ENCODE data around the gene STARD8. TPM values are rescaled to one million over a fixed set of nuclear protein-coding genes. Genes with fewer than 3 reads are reported as not detected.

The STARD8 gene
- total and polyA plus RNA-seq, 4 donors = 1.9 to 17.9 (median 7.5) TPM

GRCh38 chrX:68669094-68669860 lies 21.8 kb downstream of the STARD8 start:
- no peaks in the 10 kb centered on the region for H3K27me3 ChIP-seq (ENCODE audit: control insufficient read depth in 1 of 2, insufficient read depth in 2 of 2, low read length in 1 of 2)
- H3K36me3 ChIP-seq (ENCODE audit: control insufficient read depth in 1 of 2, insufficient read depth in 2 of 2, low read length in 1 of 2) = no peaks in the 10 kb centered on the region
- no peak for DNase-seq
- 69 to 81% methylated on average over 10 of the region's 10 CpGs for WGBS, 2 donors
- H3K4me1 ChIP-seq (ENCODE audit: control insufficient read depth in 1 of 2, insufficient read depth in 2 of 2, low read length in 2 of 2) = no peaks in the 10 kb centered on the region
- H3K27ac ChIP-seq (ENCODE audit: low read depth in 1 of 2, low read length in 2 of 2) = no peak overlapping the region
- intact Hi-C loops (cut with DNase I) = no loop called here
- H3K4me3 ChIP-seq (ENCODE audit: low read length in 2 of 2) = no peak overlapping the region
- ATAC-seq (ENCODE audit: low FRiP score) = no peak
- no peaks in the 10 kb centered on the region for H3K9me3 ChIP-seq (ENCODE audit: control insufficient read depth, low read length)

DNA sequence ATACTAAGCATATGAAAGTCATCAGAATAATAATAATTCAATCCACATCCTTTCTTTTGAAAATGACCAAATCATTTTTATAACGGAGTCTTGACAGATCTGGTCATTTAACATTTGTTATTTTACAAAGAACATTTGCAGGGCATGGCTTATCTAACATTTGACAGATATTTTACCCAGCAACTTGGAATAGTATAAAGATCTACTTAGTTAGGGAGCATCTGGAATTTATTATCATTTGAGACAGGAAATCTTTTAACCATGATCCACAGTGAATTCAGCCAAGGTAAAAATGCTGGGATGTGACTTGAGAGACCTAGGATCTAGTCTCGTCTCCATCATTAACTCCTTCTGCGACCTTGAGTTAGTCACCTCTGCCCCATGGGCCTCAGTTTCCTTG lies 22.4 kb downstream of the STARD8 start:
- ATAC-seq (ENCODE audit: low FRiP score) (no peak), DNase-seq (no peak)
- intact Hi-C loops (cut with DNase I) = no loop called here
- H3K4me1 ChIP-seq (ENCODE audit: control insufficient read depth in 1 of 2, insufficient read depth in 2 of 2, low read length in 2 of 2) = no peaks in the 10 kb centered on the region
- H3K4me3 ChIP-seq (ENCODE audit: low read length in 2 of 2) = no peak overlapping the region
- no peak overlapping the region for H3K27ac ChIP-seq (ENCODE audit: low read depth in 1 of 2, low read length in 2 of 2)
- H3K36me3 ChIP-seq (ENCODE audit: control insufficient read depth in 1 of 2, insufficient read depth in 2 of 2, low read length in 1 of 2) = no peaks in the 10 kb centered on the region
- no peaks in the 10 kb centered on the region for H3K9me3 ChIP-seq (ENCODE audit: control insufficient read depth, low read length)
- no peaks in the 10 kb centered on the region for H3K27me3 ChIP-seq (ENCODE audit: control insufficient read depth in 1 of 2, insufficient read depth in 2 of 2, low read length in 1 of 2)
- WGBS, 2 donors = 62 to 77% methylated on average over 3 of the region's 3 CpGs

DNA sequence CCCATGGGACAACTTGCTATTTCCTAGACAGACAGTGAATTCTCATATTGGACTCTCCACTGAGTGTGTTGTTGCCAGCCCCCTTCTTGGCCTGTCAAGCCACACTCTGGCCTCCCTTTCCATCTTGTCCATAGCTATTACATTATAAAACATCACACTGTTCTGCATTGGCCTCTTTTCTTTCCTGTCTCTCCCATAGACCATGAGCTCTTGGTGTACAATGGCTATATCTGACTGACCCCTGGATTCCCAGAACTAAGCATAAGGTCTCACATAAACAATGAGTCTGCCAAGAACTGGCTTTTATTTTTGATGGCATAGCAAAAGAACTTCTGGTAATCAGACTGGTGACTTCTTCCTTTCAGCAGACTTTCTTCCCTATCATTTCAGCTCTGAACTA lies 23.8 kb downstream of the STARD8 start:
- Histone ChIP-seq H3K27me3 (ENCODE audit: control insufficient read depth in 1 of 2, insufficient read depth in 2 of 2, low read length in 1 of 2) (no peaks in the 10 kb centered on the region), H3K27ac (ENCODE audit: low read depth in 1 of 2, low read length in 2 of 2) (no peak overlapping the region), H3K4me3 (ENCODE audit: low read length in 2 of 2) (no peak overlapping the region), H3K4me1 (ENCODE audit: control insufficient read depth in 1 of 2, insufficient read depth in 2 of 2, low read length in 2 of 2) (no peaks in the 10 kb centered on the region), H3K36me3 (ENCODE audit: control insufficient read depth in 1 of 2, insufficient read depth in 2 of 2, low read length in 1 of 2) (no peaks in the 10 kb centered on the region), H3K9me3 (ENCODE audit: control insufficient read depth, low read length) (no peaks in the 10 kb centered on the region)
- intact Hi-C loops (cut with DNase I) = no loop called here
- no peak for ATAC-seq (ENCODE audit: low FRiP score)
- no peak for DNase-seq

GRCh38 chrX:68672581-68673318 lies 25.3 kb downstream of the STARD8 start:
- no peak overlapping the region for H3K27ac ChIP-seq (ENCODE audit: low read depth in 1 of 2, low read length in 2 of 2)
- DNase-seq = no peak
- no peaks in the 10 kb centered on the region for H3K27me3 ChIP-seq (ENCODE audit: control insufficient read depth in 1 of 2, insufficient read depth in 2 of 2, low read length in 1 of 2)
- H3K9me3 ChIP-seq (ENCODE audit: control insufficient read depth, low read length) = no peaks in the 10 kb centered on the region
- no peak overlapping the region for H3K4me3 ChIP-seq (ENCODE audit: low read length in 2 of 2)
- intact Hi-C loops (cut with DNase I) = no loop called here
- peak; percentile 48 for ATAC-seq (ENCODE audit: low FRiP score)
- H3K36me3 ChIP-seq (ENCODE audit: control insufficient read depth in 1 of 2, insufficient read depth in 2 of 2, low read length in 1 of 2) = no peaks in the 10 kb centered on the region
- no peaks in the 10 kb centered on the region for H3K4me1 ChIP-seq (ENCODE audit: control insufficient read depth in 1 of 2, insufficient read depth in 2 of 2, low read length in 2 of 2)
- 75 to 76% methylated on average over 3 of the region's 3 CpGs for WGBS, 2 donors

DNA sequence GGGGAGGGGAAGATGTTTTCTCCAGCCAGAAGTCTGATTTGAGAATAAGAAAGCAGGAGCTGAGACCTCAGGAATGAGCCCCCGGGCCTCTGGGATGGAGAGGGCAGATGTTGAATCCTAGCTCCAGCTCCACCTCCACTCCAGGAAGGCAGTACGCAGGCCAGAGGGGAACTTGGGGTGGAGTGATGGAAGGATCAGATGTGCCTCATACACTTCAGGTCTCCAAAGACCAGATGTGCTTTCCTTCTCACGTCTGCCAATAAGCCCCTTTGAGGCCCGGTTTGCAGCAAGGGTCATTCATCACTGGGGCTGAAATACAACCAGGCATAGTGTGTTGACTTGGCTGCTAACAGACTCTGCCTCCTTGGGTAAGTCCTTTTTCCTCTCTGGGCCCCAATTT lies 28.1 kb downstream of the STARD8 start:
- Histone ChIP-seq H3K27ac (ENCODE audit: low read depth in 1 of 2, low read length in 2 of 2) (no peak overlapping the region), H3K4me3 (ENCODE audit: low read length in 2 of 2) (no peak overlapping the region), H3K4me1 (ENCODE audit: control insufficient read depth in 1 of 2, insufficient read depth in 2 of 2, low read length in 2 of 2) (no peaks in the 10 kb centered on the region), H3K27me3 (ENCODE audit: control insufficient read depth in 1 of 2, insufficient read depth in 2 of 2, low read length in 1 of 2) (no peaks in the 10 kb centered on the region), H3K36me3 (ENCODE audit: control insufficient read depth in 1 of 2, insufficient read depth in 2 of 2, low read length in 1 of 2) (no peaks in the 10 kb centered on the region), H3K9me3 (ENCODE audit: control insufficient read depth, low read length) (no peaks in the 10 kb centered on the region)
- ATAC-seq (ENCODE audit: low FRiP score) = no peak
- no peak for DNase-seq
- 80 to 90% methylated on average over 4 of the region's 4 CpGs for WGBS, 2 donors
- intact Hi-C loops (cut with DNase I) = no loop called here

- Histone ChIP-seq H3K9me3 (ENCODE audit: control insufficient read depth, low read length) (no peaks in the 10 kb centered on the region), H3K36me3 (ENCODE audit: control insufficient read depth in 1 of 2, insufficient read depth in 2 of 2, low read length in 1 of 2) (no peaks in the 10 kb centered on the region), H3K27ac (ENCODE audit: low read depth in 1 of 2, low read length in 2 of 2) (no peak overlapping the region), H3K4me3 (ENCODE audit: low read length in 2 of 2) (no peak overlapping the region), H3K4me1 (ENCODE audit: control insufficient read depth in 1 of 2, insufficient read depth in 2 of 2, low read length in 2 of 2) (no peaks in the 10 kb centered on the region), H3K27me3 (ENCODE audit: control insufficient read depth in 1 of 2, insufficient read depth in 2 of 2, low read length in 1 of 2) (no peaks in the 10 kb centered on the region)
- WGBS, 2 donors = 75 to 94% methylated on average over 3 of the region's 3 CpGs
- no peak for DNase-seq
- intact Hi-C loops (cut with DNase I) = no loop called here
- no peak for ATAC-seq (ENCODE audit: low FRiP score)
Observed at GRCh38 chrX:68676335-68676734, 28.9 kb downstream of the STARD8 start.

DNA sequence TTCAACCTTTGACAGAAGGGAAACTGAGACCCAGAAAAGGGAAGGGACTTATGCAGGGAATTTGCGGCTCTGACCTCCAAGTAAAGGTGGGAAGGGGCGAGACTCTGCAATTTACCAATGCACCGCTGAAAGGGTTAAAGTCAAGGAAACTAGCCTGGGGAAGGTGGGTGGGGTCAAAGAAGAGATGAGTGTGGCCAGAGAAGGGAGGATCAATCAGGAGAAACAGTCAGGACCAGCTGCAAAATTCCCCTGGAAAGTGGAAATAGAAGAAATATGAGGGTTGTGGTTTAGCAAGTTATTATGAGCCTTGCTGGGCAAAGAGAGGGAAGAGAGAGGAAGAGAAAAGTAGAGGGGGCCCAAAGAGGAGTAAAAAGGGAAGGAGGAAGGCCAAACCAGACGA lies 30.5 kb downstream of the STARD8 start:
- Histone ChIP-seq H3K36me3 (ENCODE audit: control insufficient read depth in 1 of 2, insufficient read depth in 2 of 2, low read length in 1 of 2) (no peaks in the 10 kb centered on the region), H3K4me1 (ENCODE audit: control insufficient read depth in 1 of 2, insufficient read depth in 2 of 2, low read length in 2 of 2) (no peaks in the 10 kb centered on the region), H3K27me3 (ENCODE audit: control insufficient read depth in 1 of 2, insufficient read depth in 2 of 2, low read length in 1 of 2) (no peaks in the 10 kb centered on the region), H3K9me3 (ENCODE audit: control insufficient read depth, low read length) (no peaks in the 10 kb centered on the region), H3K27ac (ENCODE audit: low read depth in 1 of 2, low read length in 2 of 2) (no peak overlapping the region), H3K4me3 (ENCODE audit: low read length in 2 of 2) (no peak overlapping the region)
- DNase-seq = no peak
- 63 to 77% methylated on average over 4 of the region's 4 CpGs for WGBS, 2 donors
- intact Hi-C loops (cut with DNase I) = no loop called here
- no peak for ATAC-seq (ENCODE audit: low FRiP score)

- no peak overlapping the region for H3K27ac ChIP-seq (ENCODE audit: low read depth in 1 of 2, low read length in 2 of 2)
- no peaks in the 10 kb centered on the region for H3K9me3 ChIP-seq (ENCODE audit: control insufficient read depth, low read length)
- no peaks in the 10 kb centered on the region for H3K36me3 ChIP-seq (ENCODE audit: control insufficient read depth in 1 of 2, insufficient read depth in 2 of 2, low read length in 1 of 2)
- ATAC-seq (ENCODE audit: low FRiP score) (no peak), DNase-seq (no peak)
- 9 to 17% methylated on average over 2 of the region's 2 CpGs for WGBS, 2 donors
- intact Hi-C loops (cut with DNase I) = no loop called here
- H3K27me3 ChIP-seq (ENCODE audit: control insufficient read depth in 1 of 2, insufficient read depth in 2 of 2, low read length in 1 of 2) = no peaks in the 10 kb centered on the region
- no peaks in the 10 kb centered on the region for H3K4me1 ChIP-seq (ENCODE audit: control insufficient read depth in 1 of 2, insufficient read depth in 2 of 2, low read length in 2 of 2)
- H3K4me3 ChIP-seq (ENCODE audit: low read length in 2 of 2) = no peak overlapping the region
Observed at GRCh38 chrX:68681443-68681941, 34.0 kb downstream of the STARD8 start.

GRCh38 chrX:68682790-68683189 lies 35.3 kb downstream of the STARD8 start:
- no peak for ATAC-seq (ENCODE audit: low FRiP score)
- Histone ChIP-seq H3K9me3 (ENCODE audit: control insufficient read depth, low read length) (no peaks in the 10 kb centered on the region), H3K4me1 (ENCODE audit: control insufficient read depth in 1 of 2, insufficient read depth in 2 of 2, low read length in 2 of 2) (no peaks in the 10 kb centered on the region), H3K36me3 (ENCODE audit: control insufficient read depth in 1 of 2, insufficient read depth in 2 of 2, low read length in 1 of 2) (no peaks in the 10 kb centered on the region), H3K27me3 (ENCODE audit: control insufficient read depth in 1 of 2, insufficient read depth in 2 of 2, low read length in 1 of 2) (no peaks in the 10 kb centered on the region), H3K4me3 (ENCODE audit: low read length in 2 of 2) (no peak overlapping the region), H3K27ac (ENCODE audit: low read depth in 1 of 2, low read length in 2 of 2) (no peak overlapping the region)
- intact Hi-C loops (cut with DNase I) = no loop called here
- DNase-seq = no peak
- WGBS, 2 donors = 80 to 98% methylated on average over 3 of the region's 3 CpGs
